HG02840 (cell line): ENCODE measurements around the gene ANKRD24.
"Not testable (repeated sequence)": the region's sequence is repeated elsewhere in the genome, so short reads cannot be mapped to it uniquely, and the experiment has no call there.

ENCODE experiments used
- ATAC-seq: cut with Tn5 transposase; IDR thresholded peaks from one replicate; pipeline ENCODE4 v1.9.1; 2021; ENCODE audit warnings: mild to moderate bottlenecking, moderate library complexity, moderate number of reproducible peaks; ENCODE audit not compliant: unreplicated experiment, low FRiP score

The ANKRD24 gene

GRCh38 chr19:4172861-4173473 lies 9.5 kb upstream of the ANKRD24 start:
- ATAC-seq: no peak

- no peak for ATAC-seq
Measured at GRCh38 chr19:4173479-4174212, 8.8 kb upstream of the ANKRD24 start.

GRCh38 chr19:4174213-4174894 lies 8.1 kb upstream of the ANKRD24 start:
- ATAC-seq: no peak

GRCh38 chr19:4174895-4175668 lies 7.4 kb upstream of the ANKRD24 start:
- no peak for ATAC-seq

GRCh38 chr19:4175669-4175931 lies 6.9 kb upstream of the ANKRD24 start:
- no peak for ATAC-seq

GRCh38 chr19:4177146-4177545 lies 5.3 kb upstream of the ANKRD24 start:
- no peak for ATAC-seq

- no peak for ATAC-seq
Measured at GRCh38 chr19:4178990-4179389, 3.5 kb upstream of the ANKRD24 start.

- ATAC-seq: no peak
Measured at GRCh38 chr19:4181053-4181508, 1.4 kb upstream of the ANKRD24 start.

GRCh38 chr19:4183967-4184717 lies 1.7 kb downstream of the ANKRD24 start:
- no peak for ATAC-seq

GRCh38 chr19:4184718-4185352 lies 2.3 kb downstream of the ANKRD24 start:
- no peak for ATAC-seq

- no peak for ATAC-seq
Measured at GRCh38 chr19:4185413-4186086, 3.1 kb downstream of the ANKRD24 start.

- ATAC-seq: no peak
Measured at GRCh38 chr19:4186087-4186993, 3.9 kb downstream of the ANKRD24 start.

- ATAC-seq: no peak
Measured at GRCh38 chr19:4187313-4188122, 5.0 kb downstream of the ANKRD24 start.

GRCh38 chr19:4189641-4190040 lies 7.2 kb downstream of the ANKRD24 start:
- ATAC-seq: no peak

GRCh38 chr19:4192537-4192936 lies 10.0 kb downstream of the ANKRD24 start:
- ATAC-seq: not testable (repeated sequence)

GRCh38 chr19:4194353-4194752 lies 11.9 kb downstream of the ANKRD24 start:
- ATAC-seq: no peak

GRCh38 chr19:4196009-4196408 lies 13.5 kb downstream of the ANKRD24 start:
- no peak for ATAC-seq
